ENCODE results near the gene NPFFR1.
"Not testable (repeated sequence)": the region's sequence is repeated elsewhere in the genome, so short reads cannot be mapped to it uniquely, and the experiment has no call there.

The NPFFR1 gene

GRCh38 chr10:70265032-70265689 lies 18.6 kb downstream of the NPFFR1 start:
- Mint-ChIP-seq H3K9me3 (peaks cover 9% of the 10 kb centered on the region), H3K27me3 (peaks cover 11% of the 10 kb centered on the region), H3K4me3 (no peak overlapping the region), H3K27ac (no peak overlapping the region), H3K4me1 (peaks cover 10% of the 10 kb centered on the region), H3K36me3 (ENCODE audit: low read depth) (peaks cover 4% of the 10 kb centered on the region)
- DNase-seq, result no peak
- ATAC-seq, result no peak

- DNase-seq (no peak), ATAC-seq (no peak)
- H3K36me3 Mint-ChIP-seq (ENCODE audit: low read depth), result peaks cover 4% of the 10 kb centered on the region
- H3K27ac Mint-ChIP-seq, result no peak overlapping the region
- H3K4me1 Mint-ChIP-seq, result peaks cover 6% of the 10 kb centered on the region
- H3K4me3 Mint-ChIP-seq, result no peak overlapping the region
- H3K9me3 Mint-ChIP-seq, result peaks cover 9% of the 10 kb centered on the region
- peaks cover 24% of the 10 kb centered on the region for H3K27me3 Mint-ChIP-seq
These were observed 23.1 kb downstream of the NPFFR1 start for GRCh38 chr10:70260734-70261133.

GRCh38 chr10:70260259-70260658 lies 23.5 kb downstream of the NPFFR1 start:
- peaks cover 4% of the 10 kb centered on the region for H3K36me3 Mint-ChIP-seq (ENCODE audit: low read depth)
- no peak for DNase-seq
- no peak for ATAC-seq
- H3K4me3 Mint-ChIP-seq, result no peak overlapping the region
- peaks cover 9% of the 10 kb centered on the region for H3K9me3 Mint-ChIP-seq
- H3K27ac Mint-ChIP-seq, result no peak overlapping the region
- peaks cover 10% of the 10 kb centered on the region for H3K4me1 Mint-ChIP-seq
- peaks cover 28% of the 10 kb centered on the region for H3K27me3 Mint-ChIP-seq

- H3K27me3 Mint-ChIP-seq, result peaks cover 37% of the 10 kb centered on the region
- DNase-seq (no peak), ATAC-seq (no peak)
- H3K9me3 Mint-ChIP-seq, result peaks cover 9% of the 10 kb centered on the region
- no peak overlapping the region for H3K4me3 Mint-ChIP-seq
- H3K36me3 Mint-ChIP-seq (ENCODE audit: low read depth), result peaks cover 4% of the 10 kb centered on the region
- no peak overlapping the region for H3K27ac Mint-ChIP-seq
- peaks cover 13% of the 10 kb centered on the region for H3K4me1 Mint-ChIP-seq
These were observed 25.6 kb downstream of the NPFFR1 start for GRCh38 chr10:70258216-70258615.

- not testable (repeated sequence) for H3K36me3 Mint-ChIP-seq (ENCODE audit: low read depth)
These were observed 26.0 kb downstream of the NPFFR1 start for GRCh38 chr10:70257816-70258215.

GRCh38 chr10:70256463-70256862 lies 27.3 kb downstream of the NPFFR1 start:
- no peak for ATAC-seq
- Mint-ChIP-seq H3K27ac (no peak overlapping the region), H3K9me3 (peaks cover 6% of the 10 kb centered on the region), H3K4me1 (peaks cover 13% of the 10 kb centered on the region), H3K27me3 (peaks cover 38% of the 10 kb centered on the region), H3K4me3 (no peak overlapping the region), H3K36me3 (ENCODE audit: low read depth) (peaks cover 4% of the 10 kb centered on the region)
- no peak for DNase-seq

More at GRCh38 chr10:70257816-70258215, 26.0 kb downstream of the NPFFR1 start:
- Mint-ChIP-seq H3K4me1 (peaks cover 13% of the 10 kb centered on the region), H3K27me3 (peaks cover 41% of the 10 kb centered on the region)
- ATAC-seq, H3K4me3 Mint-ChIP-seq, H3K27ac Mint-ChIP-seq, H3K9me3 Mint-ChIP-seq, DNase-seq: not testable (repeated sequence)

- no peaks in the 10 kb centered on the region for H3K36me3 Mint-ChIP-seq (ENCODE audit: low read depth)
- H3K27ac Mint-ChIP-seq, result no peak overlapping the region
- peaks cover 40% of the 10 kb centered on the region for H3K27me3 Mint-ChIP-seq
- H3K4me1 Mint-ChIP-seq, result peaks cover 13% of the 10 kb centered on the region
- ATAC-seq (peak; percentile 56), DNase-seq (no peak)
- peak overlapping the region; percentile 42 for H3K4me3 Mint-ChIP-seq
- H3K9me3 Mint-ChIP-seq, result no peaks in the 10 kb centered on the region
These were observed 28.2 kb downstream of the NPFFR1 start for GRCh38 chr10:70255329-70256299.

GRCh38 chr10:70254778-70255328 lies 29.0 kb downstream of the NPFFR1 start:
- Mint-ChIP-seq H3K27ac (no peak overlapping the region), H3K27me3 (peaks cover 40% of the 10 kb centered on the region)
- peak; percentile 4 for ATAC-seq

GRCh38 chr10:70253878-70254765 lies 29.7 kb downstream of the NPFFR1 start:
- Mint-ChIP-seq H3K4me3 (no peak overlapping the region), H3K36me3 (ENCODE audit: low read depth) (no peaks in the 10 kb centered on the region), H3K4me1 (peaks cover 13% of the 10 kb centered on the region), H3K9me3 (no peaks in the 10 kb centered on the region), H3K27me3 (peaks cover 40% of the 10 kb centered on the region), H3K27ac (no peak overlapping the region)
- ATAC-seq, result no peak
- DNase-seq, result no peak

More at GRCh38 chr10:70254778-70255328, 29.0 kb downstream of the NPFFR1 start:
- Mint-ChIP-seq H3K4me3 (no peak overlapping the region), H3K9me3 (no peaks in the 10 kb centered on the region), H3K36me3 (ENCODE audit: low read depth) (no peaks in the 10 kb centered on the region), H3K4me1 (peaks cover 13% of the 10 kb centered on the region)
- DNase-seq, result no peak

GRCh38 chr10:70250961-70251680 lies 32.7 kb downstream of the NPFFR1 start:
- no peak overlapping the region for H3K27ac Mint-ChIP-seq
- no peaks in the 10 kb centered on the region for H3K9me3 Mint-ChIP-seq
- DNase-seq (no peak), ATAC-seq (no peak)
- no peaks in the 10 kb centered on the region for H3K36me3 Mint-ChIP-seq (ENCODE audit: low read depth)
- no peak overlapping the region for H3K4me3 Mint-ChIP-seq
- peaks cover 37% of the 10 kb centered on the region for H3K27me3 Mint-ChIP-seq
- H3K4me1 Mint-ChIP-seq, result peaks cover 11% of the 10 kb centered on the region

GRCh38 chr10:70247360-70247759 lies 36.4 kb downstream of the NPFFR1 start:
- Mint-ChIP-seq H3K9me3 (no peaks in the 10 kb centered on the region), H3K36me3 (ENCODE audit: low read depth) (no peaks in the 10 kb centered on the region), H3K27me3 (peaks cover 11% of the 10 kb centered on the region), H3K4me1 (no peaks in the 10 kb centered on the region), H3K4me3 (no peak overlapping the region), H3K27ac (no peak overlapping the region)
- DNase-seq (no peak), ATAC-seq (no peak)

- no peak overlapping the region for H3K27ac Mint-ChIP-seq
- no peak overlapping the region for H3K4me3 Mint-ChIP-seq
- ATAC-seq (no peak), DNase-seq (no peak)
- peaks cover 4% of the 10 kb centered on the region for H3K9me3 Mint-ChIP-seq
- H3K27me3 Mint-ChIP-seq, result peaks cover 2% of the 10 kb centered on the region
- H3K4me1 Mint-ChIP-seq, result peaks cover 8% of the 10 kb centered on the region
- H3K36me3 Mint-ChIP-seq (ENCODE audit: low read depth), result no peaks in the 10 kb centered on the region
These were observed 42.7 kb downstream of the NPFFR1 start for GRCh38 chr10:70241081-70241480.

GRCh38 chr10:70239986-70240385 lies 43.8 kb downstream of the NPFFR1 start:
- H3K27ac Mint-ChIP-seq, ATAC-seq: not testable (repeated sequence)

More at GRCh38 chr10:70239986-70240385, 43.8 kb downstream of the NPFFR1 start:
- DNase-seq; H3K27me3 Mint-ChIP-seq; H3K4me3 Mint-ChIP-seq; H3K36me3 Mint-ChIP-seq (ENCODE audit: low read depth); H3K9me3 Mint-ChIP-seq: not testable (repeated sequence)
- H3K4me1 Mint-ChIP-seq, result peaks cover 11% of the 10 kb centered on the region

Measured in activated naive CD8-positive, alpha-beta T cell treated with anti-CD3 and anti-CD28 coated beads, Interleukin-2, amount 50 U/mL, for 24 hours (primary cell).